ENCODE data around the gene MEX3A.

DNA sequence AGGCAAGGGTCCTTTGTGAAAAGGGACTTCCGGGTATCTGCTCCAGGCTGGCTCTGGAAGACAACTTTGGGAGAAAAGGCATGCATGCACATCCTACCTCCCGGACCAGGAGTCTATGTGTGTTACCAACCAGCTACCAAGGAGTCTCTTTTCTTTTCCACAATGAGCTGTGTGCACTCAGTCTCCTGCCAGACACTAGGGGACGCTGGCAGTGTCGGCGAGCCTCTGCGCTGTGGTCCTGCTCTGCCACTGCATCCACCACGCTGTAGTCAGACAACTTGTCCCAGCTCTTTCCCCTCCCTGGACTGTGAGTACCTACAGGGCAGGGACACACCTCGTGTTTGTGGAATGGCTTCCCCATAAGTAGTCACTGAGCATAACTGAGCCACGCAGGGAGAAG is 56.4 kb downstream of the MEX3A start:
- TF ChIP-seq POLR2AphosphoS5 (IDR thresholded peaks at IDR 0.05; ENCODE audit: low read depth, low read length) (no peak), TAF1 (IDR thresholded peaks at IDR 0.05; ENCODE audit: borderline replicate concordance, low read depth, low read length) (no peak)

Data from GM12892 (cell line).